Fibroblast of mammary gland (primary cell): Measurements from ENCODE around the gene CD320.

ENCODE experiments used
- DNase-seq: peaks from one replicate; pipeline ENCODE4 v3.0.0-alpha.2; 2010; ENCODE audit warnings: low read depth
- H3K4me3 ChIP-seq: 2 replicates; pipeline ENCODE4 v1.5.1; 2011; ENCODE audit warnings: low read depth, mild to moderate bottlenecking, low read length, moderate library complexity; ENCODE audit not compliant: control insufficient read depth
- CTCF ChIP-seq: conservative IDR thresholded peaks from 2 replicates; pipeline ENCODE4 v1.5.1; 2011; ENCODE audit warnings: low read depth, low read length, inconsistent platforms; ENCODE audit not compliant: control insufficient read depth, insufficient read depth

The CD320 gene

DNA sequence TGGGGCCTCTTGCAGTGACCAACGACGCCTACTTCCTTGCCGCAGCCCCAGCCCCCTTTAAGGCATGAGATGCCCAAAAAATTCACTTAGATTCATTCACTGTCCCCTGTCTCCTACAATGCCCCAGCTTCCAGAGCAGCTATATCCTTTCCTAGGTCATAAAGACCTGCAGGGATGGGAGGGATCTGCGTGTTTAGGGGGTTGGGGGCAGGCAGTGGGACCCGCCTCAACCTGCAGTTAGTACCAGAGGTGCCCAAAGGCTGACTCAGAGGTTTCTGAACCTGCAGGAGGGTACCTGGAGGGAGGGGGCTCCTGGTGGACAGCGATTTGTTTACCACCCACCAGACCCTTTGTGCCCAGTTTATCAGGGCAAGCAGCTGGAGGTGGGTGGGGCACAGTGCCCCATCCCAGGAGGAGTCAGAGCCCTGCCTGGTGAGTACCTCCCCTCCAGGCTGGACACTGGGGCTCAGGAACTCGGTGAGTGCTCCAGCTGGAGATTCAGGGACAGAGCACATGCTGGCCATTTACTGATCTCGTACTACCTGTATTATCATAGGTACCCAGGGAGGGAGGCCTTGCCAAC, 23.2 kb upstream of the CD320 start:
- TF ChIP-seq CTCF: no peak
- no peak overlapping the region for H3K4me3 ChIP-seq
- no peak for DNase-seq

- no peak for TF ChIP-seq CTCF
- DNase-seq: no peak
- no peak overlapping the region for H3K4me3 ChIP-seq
Measured at GRCh38 chr19:8329996-8330395, 21.8 kb upstream of the CD320 start.

DNA sequence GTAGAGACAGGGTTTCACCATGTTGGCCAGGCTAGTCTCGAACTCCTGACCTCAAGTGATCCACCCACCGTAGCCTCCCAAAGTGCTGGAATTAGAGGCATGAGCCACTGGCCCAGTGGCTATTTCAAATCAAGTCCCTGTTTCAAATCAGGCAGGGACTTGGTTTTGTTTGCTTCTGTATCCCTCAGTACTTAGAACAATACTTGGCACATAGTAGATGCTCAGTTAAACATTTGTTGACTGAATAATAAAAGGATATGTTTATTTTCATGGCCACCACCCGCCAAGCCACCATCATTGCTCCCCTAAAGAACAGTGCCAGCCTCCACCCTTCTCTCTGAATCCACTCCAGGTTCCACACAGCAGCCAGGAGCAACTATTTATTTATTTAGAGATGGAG, 17.3 kb upstream of the CD320 start:
- DNase-seq: no peak
- no peak for TF ChIP-seq CTCF
- no peak overlapping the region for H3K4me3 ChIP-seq

DNA sequence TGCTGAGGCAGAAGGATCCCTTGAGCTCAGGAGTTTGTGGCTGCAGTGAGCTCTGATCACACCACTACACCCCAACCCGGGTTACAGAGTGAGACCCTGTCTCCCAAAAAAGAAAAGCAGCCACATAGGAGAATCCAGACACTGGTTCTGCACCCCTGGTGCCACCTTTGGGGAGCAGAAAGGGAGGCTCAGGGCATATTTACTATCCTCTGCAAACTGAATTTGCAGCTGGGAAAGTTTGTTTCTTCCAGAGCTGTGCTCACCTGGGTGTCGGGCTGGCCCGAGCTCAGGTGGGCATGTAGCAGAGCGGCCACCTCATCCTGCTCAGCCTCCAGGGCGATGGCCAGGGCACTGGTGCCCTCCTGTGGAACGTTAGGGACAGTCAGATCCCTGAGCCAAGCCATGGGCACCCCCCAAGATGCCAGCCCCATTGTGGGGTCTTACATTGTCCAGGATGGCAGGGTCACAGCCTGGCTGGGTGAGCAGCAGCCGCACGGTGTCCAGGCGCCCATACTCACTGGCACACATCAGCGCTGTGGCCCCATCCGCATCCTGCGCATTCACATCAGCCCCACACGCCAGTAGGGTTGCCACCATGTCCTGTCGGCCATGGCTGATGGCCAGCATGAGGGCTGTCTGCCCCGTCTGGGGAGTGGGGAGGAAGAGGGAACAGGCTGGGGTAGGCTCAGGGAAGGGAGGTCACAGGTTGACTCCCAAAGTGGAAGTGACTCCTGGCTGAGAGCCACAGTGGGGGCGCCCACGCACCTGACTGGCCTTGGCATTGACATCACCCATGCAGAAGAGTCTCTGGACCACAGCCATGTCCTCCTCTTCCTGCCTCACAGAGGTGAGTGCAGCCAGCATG, 16.3 kb upstream of the CD320 start:
- TF ChIP-seq CTCF: no peak
- DNase-seq: no peak

GRCh38 chr19:8323781-8324185, 15.6 kb upstream of the CD320 start:
- no peak for TF ChIP-seq CTCF
- no peak for DNase-seq
- H3K4me3 ChIP-seq: no peak overlapping the region

More for the DNA sequence above, 16.3 kb upstream of the CD320 start:
- H3K4me3 ChIP-seq: no peak overlapping the region

- peak overlapping the region; percentile 99 for H3K4me3 ChIP-seq
- TF ChIP-seq CTCF: no peak
- no peak for DNase-seq
Measured at GRCh38 chr19:8322638-8322997, 14.5 kb upstream of the CD320 start.
